ENCODE measurements around the gene NFATC2. TPM values are rescaled to one million over a fixed set of nuclear protein-coding genes. Genes with fewer than 3 reads are reported as not detected.

The NFATC2 gene
- total and polyA plus RNA-seq, 2 experiments from 2014 or later, result 0.52 to 0.59 TPM

DNA sequence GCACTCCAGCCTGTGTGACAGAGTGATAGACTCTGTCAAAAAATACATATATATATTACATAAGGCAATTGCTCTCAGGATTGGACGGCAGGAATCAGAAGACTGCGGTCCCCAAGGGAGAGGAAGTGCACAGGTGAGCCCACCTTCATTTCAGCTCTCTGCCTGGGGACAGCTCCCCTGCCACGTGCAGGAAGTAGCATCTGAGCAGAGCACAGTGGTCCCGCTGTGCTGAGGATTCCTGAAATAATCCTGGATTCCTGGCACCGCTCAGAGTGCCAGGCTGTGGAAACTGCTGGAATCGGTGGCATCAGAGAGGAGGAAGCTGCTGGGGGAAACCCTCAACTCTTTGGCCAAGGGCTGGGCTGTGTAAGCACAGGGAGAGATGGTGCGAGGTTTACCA is 27.7 kb downstream of the NFATC2 start:
- Histone ChIP-seq H4K20me1 (replicated peaks; ENCODE audit: insufficient read depth) (no peaks in the 10 kb centered on the region), H3K4me3 (no peak overlapping the region), H3K4me1 (ENCODE audit: insufficient read depth) (no peaks in the 10 kb centered on the region), H3F3A (replicated peaks; ENCODE audit: low read depth) (no peaks in the 10 kb centered on the region), H3K9me2 (ENCODE audit: insufficient read depth) (no peaks in the 10 kb centered on the region), H3K36me3 (ENCODE audit: insufficient read depth) (no peaks in the 10 kb centered on the region), H3K4me2 (no peak overlapping the region), H3K79me2 (replicated peaks; ENCODE audit: insufficient read depth) (no peaks in the 10 kb centered on the region), H3K27me3 (ENCODE audit: insufficient read depth) (no peaks in the 10 kb centered on the region), H3K27ac (ENCODE audit: low read depth) (no peak overlapping the region), H2AFZ (no peak overlapping the region)
- Mint-ChIP-seq H3K27me3 (ENCODE audit: insufficient read depth, low read depth, poor library complexity) (peaks cover 5% of the 10 kb centered on the region), H3K9me3 (no peaks in the 10 kb centered on the region), H3K27ac (no peak overlapping the region), H3K36me3 (ENCODE audit: low read depth) (no peaks in the 10 kb centered on the region), H3K4me3 (no peak overlapping the region), H3K4me1 (no peaks in the 10 kb centered on the region)
- no peak for ATAC-seq
- TF ChIP-seq ZNF114 (CRISPR knock-in tag; IDR thresholded peaks at IDR 0.05), result no peak
- TF ChIP-seq, protein P1, sequence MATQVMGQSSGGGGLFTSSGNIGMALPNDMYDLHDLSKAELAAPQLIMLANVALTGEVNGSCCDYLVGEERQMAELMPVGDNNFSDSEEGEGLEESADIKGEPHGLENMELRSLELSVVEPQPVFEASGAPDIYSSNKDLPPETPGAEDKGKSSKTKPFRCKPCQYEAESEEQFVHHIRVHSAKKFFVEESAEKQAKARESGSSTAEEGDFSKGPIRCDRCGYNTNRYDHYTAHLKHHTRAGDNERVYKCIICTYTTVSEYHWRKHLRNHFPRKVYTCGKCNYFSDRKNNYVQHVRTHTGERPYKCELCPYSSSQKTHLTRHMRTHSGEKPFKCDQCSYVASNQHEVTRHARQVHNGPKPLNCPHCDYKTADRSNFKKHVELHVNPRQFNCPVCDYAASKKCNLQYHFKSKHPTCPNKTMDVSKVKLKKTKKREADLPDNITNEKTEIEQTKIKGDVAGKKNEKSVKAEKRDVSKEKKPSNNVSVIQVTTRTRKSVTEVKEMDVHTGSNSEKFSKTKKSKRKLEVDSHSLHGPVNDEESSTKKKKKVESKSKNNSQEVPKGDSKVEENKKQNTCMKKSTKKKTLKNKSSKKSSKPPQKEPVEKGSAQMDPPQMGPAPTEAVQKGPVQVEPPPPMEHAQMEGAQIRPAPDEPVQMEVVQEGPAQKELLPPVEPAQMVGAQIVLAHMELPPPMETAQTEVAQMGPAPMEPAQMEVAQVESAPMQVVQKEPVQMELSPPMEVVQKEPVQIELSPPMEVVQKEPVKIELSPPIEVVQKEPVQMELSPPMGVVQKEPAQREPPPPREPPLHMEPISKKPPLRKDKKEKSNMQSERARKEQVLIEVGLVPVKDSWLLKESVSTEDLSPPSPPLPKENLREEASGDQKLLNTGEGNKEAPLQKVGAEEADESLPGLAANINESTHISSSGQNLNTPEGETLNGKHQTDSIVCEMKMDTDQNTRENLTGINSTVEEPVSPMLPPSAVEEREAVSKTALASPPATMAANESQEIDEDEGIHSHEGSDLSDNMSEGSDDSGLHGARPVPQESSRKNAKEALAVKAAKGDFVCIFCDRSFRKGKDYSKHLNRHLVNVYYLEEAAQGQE (IDR thresholded peaks at IDR 0.05; ENCODE audit: unreplicated experiment), result peak; percentile 47
- no peak for DNase-seq (ENCODE audit: low spot score)

DNA sequence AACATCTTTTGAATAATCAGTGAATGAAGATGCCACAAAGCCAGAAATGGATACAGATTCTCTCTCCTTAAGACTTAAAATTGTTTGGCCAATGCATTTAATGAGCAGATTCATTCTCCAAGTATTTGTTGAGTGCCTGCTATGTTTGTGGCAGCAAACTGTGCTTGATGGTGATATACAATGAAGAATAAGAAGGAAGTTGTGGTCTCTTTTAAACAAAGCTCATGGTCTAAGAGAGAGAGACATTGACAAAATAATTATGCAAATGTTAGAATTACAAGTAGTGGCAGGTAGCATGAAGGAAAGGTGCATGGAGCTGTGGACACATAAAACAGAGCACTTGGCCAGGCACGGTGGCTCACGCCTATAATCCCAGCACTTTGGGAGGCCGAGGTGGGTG is 28.3 kb downstream of the NFATC2 start:
- H3K27me3 Mint-ChIP-seq (ENCODE audit: insufficient read depth, low read depth, poor library complexity), result peaks cover 5% of the 10 kb centered on the region
- H3K4me3 Mint-ChIP-seq, result no peak overlapping the region
- no peaks in the 10 kb centered on the region for H3K36me3 Mint-ChIP-seq (ENCODE audit: low read depth)
- Histone ChIP-seq H3K4me1 (ENCODE audit: insufficient read depth) (no peaks in the 10 kb centered on the region), H3K4me3 (no peak overlapping the region), H3K27me3 (ENCODE audit: insufficient read depth) (no peaks in the 10 kb centered on the region), H3F3A (replicated peaks; ENCODE audit: low read depth) (no peaks in the 10 kb centered on the region), H2AFZ (no peak overlapping the region), H3K79me2 (replicated peaks; ENCODE audit: insufficient read depth) (no peaks in the 10 kb centered on the region), H4K20me1 (replicated peaks; ENCODE audit: insufficient read depth) (no peaks in the 10 kb centered on the region), H3K9me2 (ENCODE audit: insufficient read depth) (no peaks in the 10 kb centered on the region), H3K36me3 (ENCODE audit: insufficient read depth) (no peaks in the 10 kb centered on the region), H3K4me2 (no peak overlapping the region), H3K27ac (ENCODE audit: low read depth) (no peak overlapping the region)
- no peaks in the 10 kb centered on the region for H3K4me1 Mint-ChIP-seq
- no peaks in the 10 kb centered on the region for H3K9me3 Mint-ChIP-seq
- no peak for ATAC-seq
- DNase-seq (ENCODE audit: low spot score), result no peak
- no peak overlapping the region for H3K27ac Mint-ChIP-seq
- TF ChIP-seq CREB1 (CRISPR knock-in tag; IDR thresholded peaks at IDR 0.05; ENCODE audit: low read depth) (no peak), POLR2AphosphoS5 (IDR thresholded peaks at IDR 0.05; ENCODE audit: low read depth) (no peak), JUNB (IDR thresholded peaks at IDR 0.05; ENCODE audit: unreplicated experiment) (no peak), NANOG (IDR thresholded peaks at IDR 0.05; ENCODE audit: borderline replicate concordance) (no peak), STAT1 (IDR thresholded peaks at IDR 0.05; ENCODE audit: unreplicated experiment) (no peak), CTCF (conservative IDR thresholded peaks at IDR 0.05; ENCODE audit: low read depth in 2 of 2) (no peak), ZNF114 (CRISPR knock-in tag; IDR thresholded peaks at IDR 0.05) (no peak)
- TF ChIP-seq, protein P1 (IDR thresholded peaks at IDR 0.05; ENCODE audit: unreplicated experiment), result no peak
